ENCODE measurements around the gene TMCC1.

GRCh38 chr3:129665024-129665768 is 228.3 kb downstream of the TMCC1 start:
- TF ChIP-seq CTCF (IDR thresholded peaks at IDR 0.05): no peak
- TF ChIP-seq POLR2A (IDR thresholded peaks at IDR 0.05): no peak
